SIG-M5 treated with dmso at 0.1 percent for 504 hours (cell line): ENCODE measurements around the gene AADACL4.
"Not testable (repeated sequence)": the region's sequence is repeated elsewhere in the genome, so short reads cannot be mapped to it uniquely, and the experiment has no call there.

ENCODE experiments used
- DNase-seq: peaks from one replicate; lab custom pipeline; 2025; ENCODE audit not compliant: unreplicated experiment; lab: John Stamatoyannopoulos, UW

AADACL4 gene

GRCh38 chr1:12709091-12709491, 65.2 kb downstream of the AADACL4 start:
- no peak for DNase-seq

GRCh38 chr1:12709696-12710095, 65.8 kb downstream of the AADACL4 start:
- DNase-seq: no peak

GRCh38 chr1:12711536-12711935, 67.7 kb downstream of the AADACL4 start:
- no peak for DNase-seq

DNA sequence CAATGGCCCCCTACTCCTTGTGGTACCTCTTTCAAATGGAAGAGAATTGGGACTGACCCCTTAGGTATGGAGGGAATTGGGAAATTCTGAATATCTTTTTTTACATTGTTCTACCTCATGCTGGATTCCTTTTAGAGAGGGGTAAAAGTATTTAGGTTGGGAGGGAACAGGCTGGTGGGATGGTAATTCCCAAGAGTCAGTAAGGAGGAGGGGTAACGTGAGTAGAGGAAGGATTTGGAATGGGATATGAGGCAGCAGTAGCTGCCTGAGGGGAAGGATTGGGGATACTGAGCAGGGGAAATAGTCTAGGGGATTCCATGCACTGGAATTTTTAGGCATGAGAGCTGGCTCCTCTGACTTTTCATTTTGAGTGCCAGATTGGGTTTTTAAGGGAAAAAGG, 68.2 kb downstream of the AADACL4 start:
- no peak for DNase-seq

GRCh38 chr1:12712929-12713328, 69.0 kb downstream of the AADACL4 start:
- no peak for DNase-seq

DNA sequence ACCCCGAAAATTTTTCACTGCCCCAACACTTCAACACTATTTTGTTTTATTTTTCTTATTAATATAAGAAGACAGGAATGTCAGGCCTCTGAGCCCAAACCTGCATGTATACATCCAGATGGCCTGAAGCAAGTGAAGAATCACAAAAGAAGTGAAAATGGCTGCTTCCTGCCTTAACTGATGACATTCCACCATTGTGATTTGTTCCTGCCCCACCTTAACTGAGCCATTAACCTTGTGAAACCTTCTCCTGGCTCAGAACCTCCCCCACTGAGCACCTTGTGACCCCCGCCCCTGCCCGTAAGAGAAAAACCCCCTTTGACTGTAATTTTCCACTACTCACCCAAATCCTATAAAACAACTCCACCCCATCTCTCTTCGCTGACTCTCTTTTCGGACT, 69.8 kb downstream of the AADACL4 start:
- not testable (repeated sequence) for DNase-seq

DNA sequence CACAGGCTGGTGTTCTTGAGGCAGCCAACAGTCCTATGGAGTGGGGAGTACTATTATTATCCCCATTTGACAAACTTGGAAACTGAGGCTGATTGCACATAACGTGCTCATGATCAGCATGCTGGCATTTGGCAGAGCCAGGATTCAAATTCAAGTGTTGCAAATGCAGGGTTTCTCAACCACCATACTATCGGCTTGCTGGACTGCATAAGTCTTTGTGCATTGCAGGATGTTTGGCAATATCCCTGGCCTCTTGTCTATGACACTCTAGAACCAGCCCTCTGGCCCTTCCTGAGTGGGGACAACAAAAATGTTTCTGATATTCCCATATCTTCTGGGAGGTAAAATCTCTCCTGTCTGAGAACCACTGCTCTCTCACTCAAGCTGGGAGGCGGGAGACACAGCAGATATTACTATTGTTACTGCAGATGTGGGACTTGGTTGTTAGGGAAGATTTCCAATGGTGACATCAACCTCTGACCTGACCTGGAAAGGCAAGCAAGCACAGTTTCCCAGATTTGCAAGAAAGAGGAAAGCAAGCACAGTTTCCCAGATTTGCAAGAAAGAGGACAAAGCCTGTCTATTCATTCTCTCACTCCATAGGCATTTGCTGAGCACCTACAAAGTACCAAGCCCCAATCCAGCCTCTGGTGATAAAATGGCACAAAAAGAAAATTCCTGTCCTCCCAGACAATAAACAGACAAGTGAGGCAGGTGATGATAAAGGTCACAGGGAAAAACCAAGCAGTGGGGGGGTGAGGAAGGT, 71.0 kb downstream of the AADACL4 start:
- no peak for DNase-seq

GRCh38 chr1:12715896-12716437, 72.1 kb downstream of the AADACL4 start, which contains the start of gene AADACL3:
AADACL3 (plus strand) TSS chr1:12716110; CDS start chr1:12716177, 67 bp downstream.
- DNase-seq: no peak
